Small intestine (tissue), 7 donors: Measurements from ENCODE around the gene STX8. TPM values are rescaled to one million over a fixed set of nuclear protein-coding genes. Genes with fewer than 3 reads are reported as not detected.

Experiments used
- DNase-seq, 2 donors: peaks; one replicate each; pipeline versions ENCODE4 v3.0.0 to v3.0.0-alpha.2; 2013
- FAIRE-seq: peaks from 2 replicates; lab custom pipeline; 2012; peaks lifted over from hg19 to GRCh38; lab: Jason Lieb, UNC
- H3K27ac ChIP-seq, 3 donors: one replicate each; pipeline ENCODE4 v1.5.1; 2013; ENCODE audit warnings: low read length in 2 of 3, mild to moderate bottlenecking in 2 of 3, control low read depth in 1 of 3, inconsistent platforms in 1 of 3, low read depth in 1 of 3, moderate library complexity in 1 of 3
- H3K27me3 ChIP-seq, 3 donors: one replicate each; pipeline ENCODE4 v1.6.1; 2013; ENCODE audit warnings: low read length in 3 of 3, inconsistent platforms in 1 of 3; ENCODE audit not compliant: control insufficient read depth in 3 of 3, insufficient read depth in 3 of 3
- H3K36me3 ChIP-seq, 3 donors: one replicate each; pipeline ENCODE4 v1.6.1; 2013; ENCODE audit warnings: low read length in 3 of 3, inconsistent platforms in 1 of 3, low read depth in 1 of 3, mild to moderate bottlenecking in 1 of 3, moderate library complexity in 1 of 3; ENCODE audit not compliant: control insufficient read depth in 3 of 3, insufficient read depth in 2 of 3
- H3K4me1 ChIP-seq, 3 donors: one replicate each; pipeline ENCODE4 v1.6.1; 2013; ENCODE audit warnings: low read length in 2 of 3, inconsistent platforms in 1 of 3, low read depth in 1 of 3, mild to moderate bottlenecking in 1 of 3, moderate library complexity in 1 of 3; ENCODE audit not compliant: control insufficient read depth in 3 of 3, insufficient read depth in 2 of 3
- H3K4me3 ChIP-seq, 3 donors: one replicate each; pipeline ENCODE4 v1.5.1; 2013; ENCODE audit warnings: low read length in 3 of 3, control low read depth in 1 of 3, inconsistent platforms in 1 of 3, low read depth in 1 of 3, mild to moderate bottlenecking in 1 of 3, moderate library complexity in 1 of 3
- H3K9me3 ChIP-seq, 2 donors: one replicate each; pipeline ENCODE4 v1.6.1; 2013; ENCODE audit warnings: low read depth in 1 of 2, low read length in 1 of 2; ENCODE audit not compliant: control insufficient read depth in 2 of 2, insufficient read depth in 1 of 2
- WGBS, 3 donors: extraction: QIAGEN DNeasy Blood & Tissue Kit; methylation state at CpG; one replicate each; pipeline ENCODE4 v1.1.7; 2013; 5-methylcytosine and 5-hydroxymethylcytosine counted together
- polyA plus RNA-seq, 4 donors: library from polyadenylated mRNA; stranded (reverse) in 3 of 4; unstranded in 1 of 4; fragments of 200-250 nt in 3 of 4; fragments of 120-200 nt in 1 of 4; gene quantifications; one replicate each; pipeline versions ENCODE4 v1.2.1 to v1.2.3, GENCODE V29; 2013
- donor health status: healthy with polysubstance abuse.
- donor health status: control.
- donor health status: control.
- donor health status: Bipolar disorder and iron deficiency.
- donor health status: healthy.

The STX8 gene
- polyA plus RNA-seq, 4 donors = 35.3 to 72.2 (median 51.8) TPM

- H3K36me3 ChIP-seq = no peaks in the 10 kb centered on the region
- DNase-seq (no peak), FAIRE-seq (no peak)
- WGBS, 3 donors = 65 to 88% (median 67%) methylated on average over 2 of the region's 2 CpGs
- H3K9me3 ChIP-seq = no peaks in the 10 kb centered on the region
- peaks cover 0 to 5% (median 0%) of the 10 kb centered on the region in 3 donors for H3K4me1 ChIP-seq
- no peak overlapping the region for H3K4me3 ChIP-seq
- H3K27ac ChIP-seq = peak overlapping the region in 2 of 3 donors; percentile 16 to 29
- H3K27me3 ChIP-seq = no peaks in the 10 kb centered on the region
These were observed 144.0 kb downstream of the STX8 start for GRCh38 chr17:9431620-9432019.

GRCh38 chr17:9427465-9428315 lies 147.9 kb downstream of the STX8 start:
- DNase-seq (no peak), FAIRE-seq (no peak)
- Histone ChIP-seq H3K4me1 (no peaks in the 10 kb centered on the region), H3K27me3 (no peaks in the 10 kb centered on the region), H3K27ac (no peak overlapping the region), H3K4me3 (no peak overlapping the region), H3K9me3 (no peaks in the 10 kb centered on the region), H3K36me3 (no peaks in the 10 kb centered on the region)
- 81 to 93% (median 93%) methylated on average over 11 of the region's 11 CpGs for WGBS, 3 donors

GRCh38 chr17:9424071-9424640 lies 151.5 kb downstream of the STX8 start:
- Histone ChIP-seq H3K4me3 (no peak overlapping the region), H3K4me1 (no peaks in the 10 kb centered on the region), H3K27me3 (no peaks in the 10 kb centered on the region), H3K27ac (no peak overlapping the region), H3K9me3 (peaks cover 0 to 5% of the 10 kb centered on the region in 2 donors), H3K36me3 (peaks cover 0 to 3% (median 0%) of the 10 kb centered on the region in 3 donors)
- WGBS, 3 donors = 93 to 95% (median 93%) methylated on average over 8 of the region's 8 CpGs
- FAIRE-seq = no peak
- DNase-seq = no peak

DNA sequence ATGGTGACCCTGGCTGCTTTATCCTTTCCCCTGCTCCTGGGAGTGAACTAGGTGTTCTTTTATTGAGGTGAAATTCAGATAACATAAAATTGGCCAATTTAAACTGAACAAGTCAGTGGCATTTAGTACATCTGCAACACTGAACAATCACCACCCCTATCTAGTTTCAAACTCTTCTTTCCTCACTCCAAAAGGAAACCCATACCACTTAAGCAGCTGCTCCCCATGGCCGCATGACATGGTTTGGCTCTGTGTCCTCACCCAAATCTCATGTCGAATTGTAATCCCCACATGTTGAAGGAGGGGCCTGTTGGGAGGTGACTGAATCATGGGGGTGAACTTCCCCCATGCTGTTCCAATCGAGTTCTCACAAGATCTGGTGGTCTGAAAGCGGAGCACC lies 154.1 kb downstream of the STX8 start:
- Histone ChIP-seq H3K9me3 (peaks cover 0 to 12% of the 10 kb centered on the region in 2 donors), H3K4me1 (no peaks in the 10 kb centered on the region), H3K27me3 (no peaks in the 10 kb centered on the region), H3K4me3 (no peak overlapping the region), H3K27ac (no peak overlapping the region), H3K36me3 (peaks cover 0 to 3% (median 0%) of the 10 kb centered on the region in 3 donors)
- no peak for FAIRE-seq
- no peak for DNase-seq
- 94 to 100% (median 99%) methylated on average over 4 of the region's 4 CpGs for WGBS, 3 donors

GRCh38 chr17:9419932-9420453 lies 155.6 kb downstream of the STX8 start:
- Histone ChIP-seq H3K27ac (no peak overlapping the region), H3K4me1 (no peaks in the 10 kb centered on the region), H3K9me3 (peaks cover 0 to 12% of the 10 kb centered on the region in 2 donors), H3K4me3 (no peak overlapping the region), H3K27me3 (no peaks in the 10 kb centered on the region), H3K36me3 (peaks cover 0 to 3% (median 0%) of the 10 kb centered on the region in 3 donors)
- FAIRE-seq = no peak
- WGBS, 3 donors = 93 to 95% (median 94%) methylated on average over 10 of the region's 10 CpGs
- no peak for DNase-seq

GRCh38 chr17:9414471-9414870 lies 161.1 kb downstream of the STX8 start:
- DNase-seq = no peak
- H3K4me1 ChIP-seq = no peaks in the 10 kb centered on the region
- no peak overlapping the region for H3K4me3 ChIP-seq
- peaks cover 0 to 7% of the 10 kb centered on the region in 2 donors for H3K9me3 ChIP-seq
- no peaks in the 10 kb centered on the region for H3K36me3 ChIP-seq
- H3K27me3 ChIP-seq = no peaks in the 10 kb centered on the region
- H3K27ac ChIP-seq = no peak overlapping the region
- no peak for FAIRE-seq
- 83 to 86% (median 84%) methylated on average over 3 of the region's 3 CpGs for WGBS, 3 donors

- no peaks in the 10 kb centered on the region for H3K4me1 ChIP-seq
- H3K9me3 ChIP-seq = no peaks in the 10 kb centered on the region
- DNase-seq (no peak), FAIRE-seq (no peak)
- no peaks in the 10 kb centered on the region for H3K27me3 ChIP-seq
- WGBS, 3 donors = 78 to 92% (median 89%) methylated on average over 2 of the region's 2 CpGs
- no peak overlapping the region for H3K27ac ChIP-seq
- no peak overlapping the region for H3K4me3 ChIP-seq
- H3K36me3 ChIP-seq = no peaks in the 10 kb centered on the region
These were observed 164.9 kb downstream of the STX8 start for GRCh38 chr17:9410737-9411136.

DNA sequence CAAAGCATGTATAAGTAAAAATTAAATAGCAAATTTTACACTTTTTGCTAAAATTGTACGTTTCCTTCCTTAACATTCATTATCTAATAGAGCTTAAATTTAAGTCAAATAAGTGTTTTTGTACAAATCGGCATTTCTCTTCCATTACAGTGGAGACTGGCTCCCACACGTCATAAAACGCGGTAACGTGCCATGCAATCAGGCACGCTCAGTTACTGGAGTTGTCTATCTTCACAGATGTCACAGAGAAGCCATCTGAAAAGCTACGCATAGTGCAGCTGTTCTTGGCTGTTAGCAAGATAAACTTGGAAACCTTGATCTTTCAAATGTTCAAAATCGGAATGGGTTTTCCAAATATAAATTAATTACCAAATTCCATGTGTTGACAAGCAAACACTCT lies 165.3 kb downstream of the STX8 start:
- Histone ChIP-seq H3K4me1 (no peaks in the 10 kb centered on the region), H3K9me3 (no peaks in the 10 kb centered on the region), H3K27ac (no peak overlapping the region), H3K27me3 (no peaks in the 10 kb centered on the region), H3K36me3 (no peaks in the 10 kb centered on the region), H3K4me3 (no peak overlapping the region)
- FAIRE-seq = no peak
- 74 to 92% (median 91%) methylated on average over 9 of the region's 9 CpGs for WGBS, 3 donors
- no peak for DNase-seq
